ENCODE results near the gene IQGAP3. TPM values are rescaled to one million over a fixed set of nuclear protein-coding genes. Genes with fewer than 3 reads are reported as not detected.

IQGAP3 gene
- total and polyA plus RNA-seq, 7 donors: 0.55 to 11.2 (median 0.76) TPM; not detected in 1

DNA sequence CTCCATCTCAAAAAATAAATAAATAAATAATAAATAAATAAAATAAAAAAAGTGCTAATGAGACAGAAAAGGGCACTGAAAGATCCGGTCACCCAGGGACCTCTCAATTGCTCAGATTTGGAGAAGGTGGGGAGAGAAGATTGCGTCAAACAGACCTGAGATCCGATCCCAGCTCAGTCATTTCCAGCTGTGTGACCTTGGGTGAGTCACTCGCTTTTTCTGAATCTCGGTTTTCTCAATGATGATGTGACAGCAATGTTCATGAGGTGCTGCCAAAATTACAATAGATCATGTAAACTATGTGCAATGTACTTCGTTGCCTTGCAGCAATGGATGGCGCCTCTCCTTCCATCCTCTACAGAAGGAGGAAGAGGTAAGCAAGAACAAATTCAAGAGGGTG, 60.7 kb downstream of the IQGAP3 start:
- Histone ChIP-seq H3K27me3 (no peaks in the 10 kb centered on the region), H3K4me3 (no peak overlapping the region), H3K36me3 (no peaks in the 10 kb centered on the region), H3K4me1 (peaks cover 0 to 66% (median 63%) of the 10 kb centered on the region in 4 donors), H3K27ac (peak overlapping the region; percentile 98 to 100 (median 100)), H3K9me3 (no peaks in the 10 kb centered on the region)
- intact Hi-C loops (cut with DNase I): loop anchor here (5.0 kb wide), 2 partner anchors 34 to 81 kb away; partner anchors contain the start of gene NAXE
- WGBS, 2 donors: 79 to 82% methylated on average over 7 of the region's 7 CpGs
- no peak for DNase-seq
- TF ChIP-seq POLR2AphosphoS5 (IDR thresholded peaks at IDR 0.05): no peak
- no peak for TF ChIP-seq CTCF (IDR thresholded peaks at IDR 0.05)
- no peak for TF ChIP-seq EP300 (IDR thresholded peaks at IDR 0.05)
- no peak for TF ChIP-seq POLR2A (IDR thresholded peaks at IDR 0.05)

DNA sequence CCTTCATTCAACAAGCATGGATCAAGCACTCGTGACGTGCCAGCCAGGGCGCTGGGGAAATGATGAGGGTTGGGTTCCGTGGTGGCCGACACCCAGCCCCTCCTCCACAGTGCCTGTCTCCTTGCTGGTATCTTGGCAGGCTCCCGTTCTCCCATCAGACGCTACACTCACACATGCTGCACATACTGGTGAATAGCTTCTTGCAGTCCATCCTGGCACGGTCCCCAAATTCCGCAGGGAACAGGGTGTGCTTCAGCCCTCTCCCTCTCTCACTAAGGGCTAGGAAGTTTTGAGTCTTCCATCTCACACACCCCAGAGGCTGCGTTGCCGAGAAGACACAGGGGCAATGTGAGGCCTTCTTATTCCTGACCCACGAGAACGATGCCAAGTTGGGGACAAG, 61.7 kb downstream of the IQGAP3 start:
- Histone ChIP-seq H3K27ac (peak overlapping the region; percentile 98 to 100 (median 100)), H3K27me3 (no peaks in the 10 kb centered on the region), H3K4me3 (no peak overlapping the region), H3K9me3 (no peaks in the 10 kb centered on the region), H3K4me1 (peaks cover 0 to 73% (median 67%) of the 10 kb centered on the region in 4 donors), H3K36me3 (no peaks in the 10 kb centered on the region)
- intact Hi-C loops (cut with DNase I): loop anchor here (5.0 kb wide), 2 partner anchors 33 to 82 kb away; partner anchors contain the start of gene NAXE
- TF ChIP-seq CTCF (IDR thresholded peaks at IDR 0.05) (no peak), EP300 (IDR thresholded peaks at IDR 0.05) (peak; percentile 73 to 97 (median 92)), POLR2A (IDR thresholded peaks at IDR 0.05) (peak in 1 of 2 donors; percentile 48), POLR2AphosphoS5 (IDR thresholded peaks at IDR 0.05) (peak; percentile 84 to 95 (median 92))
- DNase-seq: peak; percentile 99
- 36 to 65% methylated on average over 13 of the region's 13 CpGs for WGBS, 2 donors

GRCh38 chr1:156509424-156510034, 62.8 kb downstream of the IQGAP3 start:
- intact Hi-C loops (cut with DNase I): loop anchor here (5.0 kb wide), 2 partner anchors 32 to 83 kb away; partner anchors contain the start of gene NAXE
- Histone ChIP-seq H3K27me3 (no peaks in the 10 kb centered on the region), H3K4me1 (peaks cover 0 to 80% (median 75%) of the 10 kb centered on the region in 4 donors), H3K9me3 (no peaks in the 10 kb centered on the region), H3K27ac (peak overlapping the region; percentile 98 to 100 (median 100)), H3K36me3 (no peaks in the 10 kb centered on the region), H3K4me3 (no peak overlapping the region)
- no peak for DNase-seq
- TF ChIP-seq CTCF (IDR thresholded peaks at IDR 0.05) (no peak), POLR2A (IDR thresholded peaks at IDR 0.05) (no peak), POLR2AphosphoS5 (IDR thresholded peaks at IDR 0.05) (no peak), EP300 (IDR thresholded peaks at IDR 0.05) (no peak)
- 84 to 87% methylated on average over 9 of the region's 9 CpGs for WGBS, 2 donors

DNA sequence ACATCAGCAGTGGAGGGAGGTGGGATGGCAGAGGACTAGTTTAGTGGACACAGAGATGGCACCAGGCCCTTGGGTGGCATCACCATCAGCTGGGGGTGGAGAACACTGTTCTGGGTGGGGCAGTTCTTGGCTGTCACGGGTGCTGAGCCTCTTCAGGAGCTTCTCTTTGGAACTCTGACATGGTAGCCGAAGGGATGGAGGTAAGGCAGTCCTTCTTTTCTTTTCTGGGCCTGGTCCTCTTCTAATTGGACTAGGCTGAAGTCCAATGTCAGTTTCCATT, 63.5 kb downstream of the IQGAP3 start:
- H3K36me3 ChIP-seq: no peaks in the 10 kb centered on the region
- no peak overlapping the region for H3K4me3 ChIP-seq
- peak overlapping the region; percentile 98 to 100 (median 100) for H3K27ac ChIP-seq
- H3K9me3 ChIP-seq: no peaks in the 10 kb centered on the region
- WGBS, 2 donors: 79 to 82% methylated on average over 2 of the region's 2 CpGs
- peaks cover 0 to 86% (median 81%) of the 10 kb centered on the region in 4 donors for H3K4me1 ChIP-seq
- intact Hi-C loops (cut with DNase I): no loop called here
- DNase-seq: peak; percentile 83
- TF ChIP-seq POLR2A (IDR thresholded peaks at IDR 0.05) (no peak), POLR2AphosphoS5 (IDR thresholded peaks at IDR 0.05) (no peak), EP300 (IDR thresholded peaks at IDR 0.05) (no peak), CTCF (IDR thresholded peaks at IDR 0.05) (no peak)
- no peaks in the 10 kb centered on the region for H3K27me3 ChIP-seq

Measured in sigmoid colon (tissue), 7 donors.